Stimulated activated naive CD8-positive, alpha-beta T cell treated with anti-CD3 and anti-CD28 coated beads, Interleukin-15, Interleukin-2, amounts not matched to agents 100 U/mL and 50 U/mL, for 24 hours (primary cell): ENCODE results near the gene TTLL5.
"Not testable (repeated sequence)": the region's sequence is repeated elsewhere in the genome, so short reads cannot be mapped to it uniquely, and the experiment has no call there.

Experiments used
- ATAC-seq: fragments of 150-1000 bp; cut with Tn5 transposase; one replicate; pipeline ENCODE4 v1.10.0; 2021
- DNase-seq: peaks from one replicate; pipeline ENCODE4 v3.0.0; 2021

The TTLL5 gene

GRCh38 chr14:75915045-75915444 is 254.0 kb downstream of the TTLL5 start:
- ATAC-seq (no peak), DNase-seq (no peak)

- ATAC-seq (no peak), DNase-seq (no peak)
Measured at GRCh38 chr14:75917322-75917945, 256.4 kb downstream of the TTLL5 start.

- ATAC-seq (no peak), DNase-seq (no peak)
Measured at GRCh38 chr14:75917946-75918335, 256.9 kb downstream of the TTLL5 start.

GRCh38 chr14:75920421-75920820 is 259.4 kb downstream of the TTLL5 start:
- not testable (repeated sequence) for ATAC-seq, DNase-seq

- not testable (repeated sequence) for ATAC-seq, DNase-seq
Measured at GRCh38 chr14:75925141-75925840, 264.2 kb downstream of the TTLL5 start.

GRCh38 chr14:75926431-75927115 is 265.5 kb downstream of the TTLL5 start:
- DNase-seq = no peak
- no peak for ATAC-seq

- no peak for ATAC-seq
- no peak for DNase-seq
Measured at GRCh38 chr14:75927564-75928087, 266.6 kb downstream of the TTLL5 start.

- DNase-seq (no peak), ATAC-seq (no peak)
Measured at GRCh38 chr14:75928690-75929181, 267.7 kb downstream of the TTLL5 start.

GRCh38 chr14:75933712-75934296 is 272.8 kb downstream of the TTLL5 start:
- ATAC-seq = no peak
- DNase-seq = no peak

GRCh38 chr14:75934998-75935628 is 274.1 kb downstream of the TTLL5 start:
- no peak for ATAC-seq
- DNase-seq = no peak

GRCh38 chr14:75939200-75939599 is 278.2 kb downstream of the TTLL5 start:
- DNase-seq (no peak), ATAC-seq (no peak)

GRCh38 chr14:75941030-75941429 is 280.0 kb downstream of the TTLL5 start:
- no peak for ATAC-seq
- DNase-seq = no peak

- DNase-seq = no peak
- no peak for ATAC-seq
Measured at GRCh38 chr14:75944607-75945241, 283.7 kb downstream of the TTLL5 start.

GRCh38 chr14:75946785-75947184 is 285.7 kb downstream of the TTLL5 start:
- no peak for ATAC-seq
- no peak for DNase-seq

GRCh38 chr14:75952489-75952888 is 291.4 kb downstream of the TTLL5 start:
- DNase-seq = no peak
- no peak for ATAC-seq

GRCh38 chr14:75959031-75959430 is 298.0 kb downstream of the TTLL5 start:
- DNase-seq = no peak
- no peak for ATAC-seq

- ATAC-seq = no peak
- no peak for DNase-seq
Measured at GRCh38 chr14:75960231-75960630, 299.2 kb downstream of the TTLL5 start.

GRCh38 chr14:75961662-75962061 is 300.6 kb downstream of the TTLL5 start:
- no peak for ATAC-seq
- no peak for DNase-seq

GRCh38 chr14:75967866-75968265 is 306.8 kb downstream of the TTLL5 start:
- no peak for DNase-seq
- no peak for ATAC-seq

GRCh38 chr14:75968456-75968855 is 307.4 kb downstream of the TTLL5 start:
- DNase-seq (no peak), ATAC-seq (no peak)

GRCh38 chr14:75969126-75969525 is 308.1 kb downstream of the TTLL5 start:
- ATAC-seq (no peak), DNase-seq (no peak)

- DNase-seq (no peak), ATAC-seq (no peak)
Measured at GRCh38 chr14:75969891-75970290, 308.8 kb downstream of the TTLL5 start.
